ENCODE measurements around the gene MOV10L1. TPM values are rescaled to one million over a fixed set of nuclear protein-coding genes. Genes with fewer than 3 reads are reported as not detected.

MOV10L1 gene
- total RNA-seq, 2 experiments from 2014 or later, result 0.22 to 1.1 TPM

GRCh38 chr22:50045211-50046018, 44.4 kb upstream of the MOV10L1 start:
- POLR2A ChIA-PET, result interaction anchor here (0.6 kb wide), 1 partner anchor 178 kb away, joined by 3 read pairs; no protein-coding TSS in a partner anchor
- no peaks in the 10 kb centered on the region for H3K79me2 ChIP-seq (ENCODE audit: insufficient read depth, low read depth, low read length)
- TF ChIP-seq CTCF (conservative IDR thresholded peaks at IDR 0.05; ENCODE audit: low read length) (no peak), EZH2phosphoT487 (IDR thresholded peaks at IDR 0.05; ENCODE audit: borderline replicate concordance, low read depth, low read length) (no peak)
- no peaks in the 10 kb centered on the region for H4K20me1 ChIP-seq (ENCODE audit: insufficient read depth, low read length)
- H3K9me3 ChIP-seq (ENCODE audit: low read length), result no peaks in the 10 kb centered on the region
- H3K4me3 ChIP-seq (ENCODE audit: low read depth, low read length, poor library complexity, severe bottlenecking), result no peak overlapping the region
- no peaks in the 10 kb centered on the region for H3K9me2 ChIP-seq (ENCODE audit: insufficient read depth, low read length)
- intact Hi-C loops (cut with micrococcal nuclease; ENCODE audit: unreplicated experiment), result no loop called here
- BruUV-seq (replicated peaks), result no TSS peak
- no peaks in the 10 kb centered on the region for H3K36me3 ChIP-seq (ENCODE audit: insufficient read depth, low read length)
- no peak for DNase-seq (ENCODE audit: low spot score)
- H2AFZ ChIP-seq (ENCODE audit: low read length), result no peak overlapping the region
- H3K27ac ChIP-seq (ENCODE audit: low read depth, low read length, poor library complexity, severe bottlenecking), result no peak overlapping the region
- CTCF ChIA-PET (ENCODE audit: unreplicated experiment), result no interaction called here
- H3K4me2 ChIP-seq (ENCODE audit: low read length), result no peak overlapping the region
- H3K4me1 ChIP-seq (ENCODE audit: insufficient read depth, low read length, poor library complexity, severe bottlenecking), result no peaks in the 10 kb centered on the region

- H3K4me3 ChIP-seq (ENCODE audit: low read depth, low read length, poor library complexity, severe bottlenecking), result no peak overlapping the region
- no peak for DNase-seq (ENCODE audit: low spot score)
- H2AFZ ChIP-seq (ENCODE audit: low read length), result no peak overlapping the region
- H3K9me2 ChIP-seq (ENCODE audit: insufficient read depth, low read length), result no peaks in the 10 kb centered on the region
- CTCF ChIA-PET (ENCODE audit: unreplicated experiment), result no interaction called here
- no peaks in the 10 kb centered on the region for H3K79me2 ChIP-seq (ENCODE audit: insufficient read depth, low read depth, low read length)
- no peaks in the 10 kb centered on the region for H3K36me3 ChIP-seq (ENCODE audit: insufficient read depth, low read length)
- H4K20me1 ChIP-seq (ENCODE audit: insufficient read depth, low read length), result no peaks in the 10 kb centered on the region
- H3K9me3 ChIP-seq (ENCODE audit: low read length), result no peaks in the 10 kb centered on the region
- H3K4me1 ChIP-seq (ENCODE audit: insufficient read depth, low read length, poor library complexity, severe bottlenecking), result no peaks in the 10 kb centered on the region
- POLR2A ChIA-PET, result interaction anchor here (0.6 kb wide), 1 partner anchor 177 kb away, joined by 3 read pairs; no protein-coding TSS in a partner anchor
- no peak for TF ChIP-seq EZH2phosphoT487 (IDR thresholded peaks at IDR 0.05; ENCODE audit: borderline replicate concordance, low read depth, low read length)
- no peak for TF ChIP-seq CTCF (conservative IDR thresholded peaks at IDR 0.05; ENCODE audit: low read length)
- no peak overlapping the region for H3K4me2 ChIP-seq (ENCODE audit: low read length)
- intact Hi-C loops (cut with micrococcal nuclease; ENCODE audit: unreplicated experiment), result no loop called here
- no peak overlapping the region for H3K27ac ChIP-seq (ENCODE audit: low read depth, low read length, poor library complexity, severe bottlenecking)
- no TSS peak for BruUV-seq (replicated peaks)
Observed at GRCh38 chr22:50046019-50046415, 43.8 kb upstream of the MOV10L1 start.
